ENCODE measurements around the gene BHMT2. TPM values are rescaled to one million over a fixed set of nuclear protein-coding genes. Genes with fewer than 3 reads are reported as not detected.

Gene BHMT2
- total and polyA plus RNA-seq, 2 experiments from 2014 or later, result 1.7 to 1.9 TPM

- TF ChIP-seq ZNF462 (CRISPR knock-in tag; IDR thresholded peaks at IDR 0.05) (no peak), ETS1 (IDR thresholded peaks at IDR 0.05) (no peak), JUNB (IDR thresholded peaks at IDR 0.05; ENCODE audit: unreplicated experiment) (no peak), CTCF (conservative IDR thresholded peaks at IDR 0.05; ENCODE audit: low read depth in 2 of 2) (no peak), ZNF331 (CRISPR knock-in tag; IDR thresholded peaks at IDR 0.05; ENCODE audit: low read depth) (no peak), EZH2phosphoT487 (IDR thresholded peaks at IDR 0.05; ENCODE audit: unreplicated experiment) (no peak), CREB1 (CRISPR knock-in tag; IDR thresholded peaks at IDR 0.05; ENCODE audit: low read depth) (no peak), REST (IDR thresholded peaks at IDR 0.05; ENCODE audit: unreplicated experiment) (no peak), ZNF114 (CRISPR knock-in tag; IDR thresholded peaks at IDR 0.05) (no peak)
Measured at GRCh38 chr5:79120221-79120620, 50.7 kb downstream of the BHMT2 start (continued).
